ENCODE results near the gene TTI1.
A peak's percentile ranks its signal among the peaks of the same experiment; 100 is the strongest.
"Not testable (repeated sequence)": the region's sequence is repeated elsewhere in the genome, so short reads cannot be mapped to it uniquely, and the experiment has no call there.

Gene TTI1

DNA sequence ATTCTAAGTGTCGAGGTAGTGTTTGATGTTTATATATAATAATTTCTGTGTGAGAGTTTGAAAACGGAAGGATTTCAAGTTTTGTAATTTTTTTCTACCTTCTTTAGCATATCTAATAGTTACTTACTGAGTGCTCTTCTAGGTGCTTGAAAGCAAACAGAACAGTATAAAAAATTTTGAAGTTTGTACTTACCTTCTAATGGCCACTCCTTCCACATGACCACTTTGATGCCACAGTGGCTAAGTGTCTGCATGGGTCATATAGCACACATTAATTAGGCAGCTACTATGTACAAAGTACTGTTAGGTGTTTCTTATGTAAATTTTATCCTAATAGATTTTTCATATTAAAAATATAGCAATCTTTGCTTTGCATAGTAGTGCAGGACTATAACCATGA, 21.4 kb upstream of the TTI1 start:
- no peak for DNase-seq

DNA sequence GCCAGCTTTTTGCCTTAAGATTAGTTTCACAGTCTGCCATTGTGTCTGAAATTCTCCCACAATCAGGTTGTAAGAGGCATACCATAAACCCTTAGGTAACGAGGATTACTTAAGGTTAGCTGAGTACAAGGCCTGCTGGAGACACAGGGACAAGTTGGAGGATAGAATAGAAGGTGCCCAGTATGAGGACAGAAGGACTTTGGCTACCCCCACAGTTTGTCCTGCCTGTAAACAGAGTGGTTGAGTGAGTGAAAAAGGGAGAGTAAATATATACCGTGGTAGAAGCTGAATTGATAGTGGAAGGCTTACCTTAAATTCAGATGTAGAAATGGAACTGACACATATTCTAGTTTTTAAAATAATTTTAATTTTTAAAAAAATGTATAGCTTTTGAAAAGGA, 19.6 kb upstream of the TTI1 start:
- DNase-seq: no peak

DNA sequence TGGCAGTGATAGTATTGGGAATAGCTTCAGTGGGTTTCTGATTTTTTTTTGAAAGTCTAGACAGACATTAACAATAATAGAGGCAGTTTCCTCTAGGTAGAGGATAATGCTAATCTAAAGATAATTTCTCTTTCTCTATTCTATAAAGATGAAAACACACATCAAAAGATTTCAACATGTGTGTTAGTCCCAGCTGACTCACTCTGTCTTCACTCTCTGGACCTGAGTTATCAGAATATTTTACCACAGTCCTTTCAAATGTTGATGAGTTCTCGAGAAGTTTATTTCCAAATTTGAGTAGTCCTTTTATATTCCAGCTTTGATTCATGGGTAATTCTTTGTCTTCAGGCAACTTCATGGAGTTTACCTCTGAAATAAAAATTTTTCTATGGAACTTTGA, 17.4 kb upstream of the TTI1 start:
- DNase-seq: no peak

DNA sequence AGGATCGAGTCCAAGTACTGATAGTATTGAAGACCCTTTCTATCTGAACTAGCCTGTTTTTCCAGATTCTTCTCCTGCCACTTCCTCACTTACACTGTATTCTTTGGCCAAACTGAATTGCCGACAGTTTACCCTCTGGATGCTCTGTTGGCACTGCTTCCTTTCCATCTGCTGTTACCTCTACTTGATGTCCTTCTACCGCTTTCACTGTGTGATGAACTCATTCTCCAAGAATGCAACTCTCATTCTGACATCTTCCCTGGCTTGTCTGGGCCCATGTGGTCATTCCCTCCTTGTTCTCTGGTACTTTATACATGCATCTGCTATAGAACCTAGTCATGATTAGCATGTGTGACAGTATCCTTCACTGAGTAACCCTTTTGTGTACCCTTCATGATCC, 16.5 kb upstream of the TTI1 start:
- no peak for DNase-seq

DNA sequence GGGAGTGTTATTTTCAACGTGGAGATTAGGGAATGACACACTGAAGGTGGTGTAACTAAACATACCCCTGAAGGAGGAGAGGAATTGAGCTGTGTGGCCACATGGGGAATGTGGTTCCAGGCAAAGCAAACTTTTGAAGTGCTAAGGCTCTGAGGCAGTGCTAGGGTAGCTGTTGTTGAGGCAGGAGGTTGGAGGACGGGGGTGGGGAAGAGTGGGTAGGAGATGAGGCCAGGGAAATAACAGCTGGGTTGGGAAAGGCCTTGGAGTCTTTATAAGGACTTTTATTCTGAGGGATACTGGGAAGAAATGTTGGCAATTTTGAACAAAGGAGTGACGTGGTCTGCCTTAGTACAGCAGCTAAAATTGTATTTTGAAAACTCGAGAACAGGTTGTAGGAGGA, 13.3 kb upstream of the TTI1 start:
- no peak for DNase-seq

DNA sequence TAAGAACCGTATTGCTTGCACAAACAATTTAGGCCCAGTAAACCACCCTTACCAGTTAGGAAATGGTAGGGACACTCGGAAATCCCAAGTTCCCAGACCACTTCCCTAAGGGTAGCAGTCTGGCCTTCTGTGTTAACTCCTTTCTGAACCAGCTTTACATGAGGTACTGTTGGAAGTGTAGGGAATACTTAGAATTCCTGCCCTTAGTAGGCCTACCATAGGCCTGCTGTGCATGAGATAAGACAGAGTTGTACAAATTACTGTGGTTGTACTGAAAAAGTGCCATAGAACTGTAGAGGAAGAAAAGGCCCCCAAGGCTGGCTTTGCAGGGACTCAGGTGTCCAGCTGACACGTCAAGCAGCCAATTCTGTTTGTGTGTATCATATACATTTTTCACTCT, 11.4 kb upstream of the TTI1 start:
- DNase-seq: no peak

DNA sequence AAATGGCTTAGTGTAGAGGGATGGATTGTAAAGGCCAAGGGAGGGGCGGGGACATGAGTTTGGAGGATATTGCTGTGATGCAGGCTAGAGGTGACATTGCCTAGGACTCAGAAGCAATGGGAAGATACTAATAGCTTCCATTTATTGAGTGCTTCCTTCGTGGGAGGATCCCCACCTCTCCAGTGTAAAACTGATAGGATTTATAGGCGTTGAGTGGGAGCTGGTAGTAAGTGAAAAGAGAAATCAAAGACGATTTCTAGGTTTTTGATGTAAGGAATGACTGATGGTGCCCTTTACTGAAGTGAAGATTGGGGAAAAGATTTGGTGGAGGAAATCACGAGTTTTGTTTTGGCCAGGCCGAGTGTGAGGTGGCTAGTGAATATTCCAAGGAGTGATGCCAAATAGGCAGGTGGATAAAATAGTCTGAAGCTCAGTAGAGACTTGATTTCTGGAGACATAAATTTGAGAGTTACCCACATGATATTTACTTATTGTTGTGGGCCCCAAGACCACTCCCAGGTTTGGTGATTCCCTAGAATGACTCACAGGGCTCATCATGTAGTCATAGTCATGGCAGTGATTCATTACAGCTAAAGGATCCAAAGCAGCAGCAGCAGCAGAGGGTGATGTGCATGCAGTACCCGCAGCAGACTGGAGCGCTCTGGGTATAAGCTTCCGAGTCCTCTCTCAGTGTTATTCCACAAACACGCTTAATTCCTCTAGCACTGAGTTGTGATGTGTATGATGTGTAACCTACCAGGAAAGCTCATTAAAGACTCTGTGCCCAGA, 10.4 kb upstream of the TTI1 start:
- DNase-seq: peak; percentile 16

DNA sequence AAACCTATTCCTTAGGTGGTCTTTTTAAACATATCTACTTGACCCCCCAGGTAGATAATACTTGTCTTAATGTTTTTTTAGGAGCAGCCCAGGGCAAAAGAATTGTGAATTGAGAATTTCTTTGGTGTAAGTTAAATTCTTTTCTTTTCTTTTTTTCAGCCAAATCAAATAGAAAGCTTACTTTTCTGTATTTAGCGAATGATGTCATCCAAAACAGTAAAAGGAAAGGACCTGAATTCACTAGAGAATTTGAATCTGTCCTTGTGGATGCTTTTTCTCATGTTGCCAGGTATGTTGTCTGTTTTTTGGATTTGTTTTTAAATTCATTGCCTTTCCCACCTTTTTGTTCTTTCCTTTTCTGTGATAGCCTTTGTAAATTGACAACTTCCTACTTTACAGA, 7.0 kb upstream of the TTI1 start:
- DNase-seq: no peak

DNA sequence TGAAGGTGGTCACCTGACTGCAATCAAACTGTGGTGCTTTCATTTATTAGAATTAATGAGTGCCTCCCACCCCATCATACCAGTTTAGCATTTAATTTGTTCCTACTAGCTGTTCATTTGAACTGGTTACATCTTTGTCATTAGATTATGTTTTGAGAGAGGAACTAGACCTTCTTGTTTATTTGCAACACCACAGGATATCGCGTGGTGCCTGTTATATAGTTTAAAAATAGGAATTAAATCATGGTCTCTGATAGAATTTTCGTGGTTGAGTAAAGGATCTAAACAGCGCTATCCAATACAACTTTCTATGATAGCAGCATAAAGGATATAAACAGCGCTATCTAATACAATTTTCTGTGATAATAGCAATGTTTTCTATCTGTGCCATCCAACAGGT, 3.1 kb upstream of the TTI1 start:
- no peak for DNase-seq

DNA sequence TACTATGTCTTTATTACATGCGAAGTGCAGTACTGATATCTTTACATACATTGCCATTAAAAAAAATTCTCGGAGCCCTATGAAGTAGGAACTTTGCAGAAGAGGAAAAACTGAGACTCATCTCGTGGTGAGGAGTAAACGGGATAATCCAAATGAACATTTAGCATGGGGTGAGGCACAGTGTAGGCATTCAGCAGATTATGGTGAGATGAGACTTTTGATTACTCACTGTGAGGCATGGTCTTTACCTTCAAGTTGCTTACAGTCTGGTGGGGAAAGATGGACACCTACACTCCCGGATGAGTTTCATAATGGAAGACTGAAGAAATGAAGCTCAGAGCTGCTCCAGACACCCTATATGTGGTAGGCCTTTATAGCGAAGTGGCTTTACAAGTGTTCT, 1.7 kb upstream of the TTI1 start:
- DNase-seq: no peak

DNA sequence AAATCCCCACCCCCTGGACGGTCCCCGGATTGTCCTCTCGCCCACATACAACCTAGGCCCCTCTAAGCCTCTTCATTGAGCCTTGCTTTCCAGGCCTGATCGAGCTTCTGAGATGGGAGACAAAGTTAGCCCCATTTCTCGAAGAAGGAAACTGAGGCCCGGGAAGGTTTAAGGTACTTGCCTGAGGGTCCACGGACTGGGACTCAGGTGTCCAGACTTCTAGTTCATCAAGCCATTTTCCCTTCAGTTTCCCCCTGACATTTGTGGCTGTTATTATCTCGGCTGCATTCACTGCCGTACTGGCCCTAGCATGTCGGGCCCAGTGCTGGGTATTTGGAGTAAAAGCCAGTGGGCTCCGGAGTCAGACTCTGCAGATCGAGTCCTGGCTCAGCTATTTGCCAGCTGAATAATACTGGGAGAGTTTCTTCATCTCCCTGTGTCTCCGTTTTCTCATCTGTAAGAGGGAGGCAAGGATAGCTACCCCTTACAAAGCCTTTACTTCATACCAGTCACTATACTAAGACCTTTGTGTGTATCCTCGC, 923 bp upstream of the TTI1 start:
- no peak for DNase-seq

DNA sequence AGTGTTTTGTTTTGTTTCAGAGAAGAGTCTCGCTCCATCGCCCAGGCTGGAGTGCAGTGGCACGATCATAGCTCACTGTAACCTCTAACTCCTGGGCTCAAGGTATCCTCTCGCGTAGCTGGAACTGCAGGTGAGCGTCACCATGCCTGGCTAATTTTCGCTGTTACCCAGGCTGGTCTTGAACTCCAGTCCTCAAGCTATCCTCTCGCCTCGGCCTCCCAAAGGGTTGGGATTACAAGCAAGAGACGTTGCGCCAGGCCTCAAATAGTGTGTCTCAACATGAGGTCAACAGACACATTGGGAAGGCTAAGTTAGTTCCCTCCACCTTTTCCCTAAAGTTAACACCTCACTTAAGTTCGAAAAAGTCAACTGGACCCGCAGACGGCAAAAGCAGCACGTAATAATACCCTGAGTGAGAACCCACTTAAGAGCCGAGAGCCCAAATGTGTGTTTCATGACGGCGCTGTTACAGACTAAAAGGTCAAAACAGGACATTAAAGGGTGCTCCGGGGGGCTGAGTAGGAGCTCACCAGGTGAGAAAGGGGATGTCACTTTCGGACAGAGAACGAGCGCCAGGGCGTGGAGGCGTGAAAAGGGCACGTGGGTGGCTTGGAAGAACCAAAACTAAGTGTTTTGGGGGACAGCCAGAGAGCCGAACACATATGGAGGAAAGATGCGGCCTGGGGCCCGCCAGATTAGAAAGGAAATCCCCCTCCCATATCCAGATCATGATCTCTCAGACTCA, 499 bp downstream of the TTI1 start:
- DNase-seq: no peak

DNA sequence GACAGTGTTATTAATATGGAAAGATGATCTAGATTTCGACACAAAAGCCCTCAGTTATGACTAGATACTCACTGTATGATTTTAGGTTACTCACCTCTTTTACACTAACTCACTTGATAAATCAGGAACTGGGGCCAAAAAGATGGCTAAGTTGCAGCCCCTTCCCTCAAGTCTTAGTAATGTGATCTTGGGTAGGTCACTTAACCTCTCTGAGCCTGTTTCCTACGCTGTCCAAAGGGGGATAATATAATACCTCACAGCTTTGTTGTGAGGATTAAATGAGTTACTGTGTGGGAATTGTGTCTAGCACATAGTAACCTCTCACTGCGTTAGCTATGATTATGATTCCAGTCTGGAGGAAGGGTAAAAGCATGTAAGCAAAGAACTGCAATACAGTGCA, 1.3 kb downstream of the TTI1 start:
- DNase-seq: no peak

DNA sequence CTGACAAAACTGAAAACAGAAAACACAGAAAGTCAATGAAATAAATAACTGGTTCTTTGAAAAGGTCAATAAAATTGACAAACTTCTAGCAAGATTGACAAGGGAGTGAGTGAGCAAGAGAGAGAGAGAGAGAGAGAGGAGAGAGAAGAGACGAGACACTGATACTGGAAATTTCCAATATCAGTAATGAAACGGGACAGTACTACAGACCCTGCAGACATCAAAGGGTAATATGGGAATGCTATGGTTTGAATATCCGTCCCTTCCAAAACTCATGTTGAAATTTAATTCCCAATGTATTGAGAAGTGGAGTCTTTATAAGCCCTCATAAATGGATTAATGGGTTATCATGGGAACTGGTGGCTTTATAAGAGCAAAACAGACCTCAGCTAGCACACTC, 3.8 kb downstream of the TTI1 start:
- no peak for DNase-seq

DNA sequence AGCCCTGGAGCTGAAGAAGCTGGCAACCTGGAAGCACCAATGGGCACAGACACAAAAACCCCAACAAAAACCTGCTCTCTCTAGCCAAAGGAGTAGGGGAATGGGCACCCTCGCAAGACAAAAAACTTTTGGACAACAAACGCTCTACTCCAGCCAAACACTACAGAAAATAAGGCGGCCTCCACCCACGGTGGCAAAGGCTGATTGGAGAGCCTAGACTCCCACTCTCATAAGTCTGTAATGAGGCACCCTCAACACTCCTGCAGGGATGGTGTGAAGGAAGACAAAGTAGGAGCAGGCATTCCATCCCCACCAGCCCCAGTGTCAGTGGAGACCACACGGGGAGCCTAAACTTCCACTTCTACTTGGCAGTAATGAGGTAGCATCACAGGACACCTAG, 8.8 kb downstream of the TTI1 start:
- no peak for DNase-seq

DNA sequence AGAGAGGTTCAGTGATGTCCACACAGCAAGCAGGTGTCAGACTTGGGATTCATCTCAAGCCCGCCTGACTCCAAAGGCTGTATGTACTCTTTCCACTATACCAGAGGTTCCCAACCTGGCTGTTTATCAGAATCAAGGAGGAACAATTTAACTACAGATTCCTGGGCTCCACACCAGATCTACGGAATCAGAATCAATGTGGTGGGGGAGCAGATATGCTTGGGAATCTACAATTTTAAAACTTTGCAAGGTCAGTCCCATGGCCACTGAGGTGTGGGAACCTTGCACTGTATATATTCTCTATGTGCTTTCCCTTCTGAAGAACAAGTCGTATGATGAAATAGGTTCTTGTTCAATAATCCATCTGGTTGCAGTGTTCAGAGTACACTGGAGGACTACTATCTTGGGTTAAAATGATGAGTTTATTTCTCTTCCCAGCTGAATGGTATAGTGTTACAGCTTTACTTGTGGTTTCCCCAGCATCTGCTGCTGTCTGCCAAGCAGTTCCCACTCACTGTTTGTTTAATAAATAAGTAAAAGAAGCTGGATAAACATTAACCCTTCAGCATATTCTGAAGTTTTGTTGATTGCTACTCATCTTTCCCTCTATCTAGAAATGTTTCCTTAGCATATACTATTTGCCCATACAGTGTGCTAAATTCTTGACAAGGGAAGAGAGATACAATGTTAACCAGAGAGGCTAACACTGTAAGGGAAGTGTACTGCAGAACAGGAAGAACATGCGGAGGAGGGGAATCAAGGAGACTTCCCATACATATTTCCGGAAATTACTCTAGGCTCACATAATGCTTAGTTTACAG, 9.9 kb downstream of the TTI1 start:
- no peak for DNase-seq

DNA sequence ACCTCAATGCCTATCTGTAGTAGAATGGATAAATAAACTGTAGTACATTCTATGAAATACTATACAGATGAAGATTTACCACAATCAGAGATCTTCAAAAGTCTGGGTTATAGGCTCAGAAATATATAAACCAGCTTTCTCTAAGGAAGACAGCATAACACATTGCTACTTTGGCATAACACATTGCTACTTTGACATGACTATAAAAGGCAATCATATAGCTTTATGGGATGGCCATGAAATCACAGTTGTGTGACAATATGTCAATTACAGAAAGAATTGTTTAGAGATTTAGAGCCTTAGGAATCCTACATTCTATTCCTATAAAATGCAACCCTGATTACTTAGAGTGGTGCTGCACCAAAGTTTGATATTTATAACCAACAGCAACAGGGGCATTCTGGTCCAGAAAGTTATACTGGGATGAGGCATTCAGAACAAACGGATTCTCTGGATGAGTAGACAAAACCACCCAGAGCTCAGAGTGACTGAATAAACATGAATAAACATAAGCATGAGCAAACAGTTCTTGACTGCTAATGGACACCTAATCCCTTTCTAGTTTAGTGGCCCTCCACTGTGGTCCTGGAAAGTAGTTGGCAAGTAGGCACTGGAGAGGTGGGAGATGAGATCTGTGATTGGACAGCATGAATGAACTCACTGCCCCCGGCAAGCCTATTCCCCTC, 12.0 kb downstream of the TTI1 start:
- DNase-seq: no peak

DNA sequence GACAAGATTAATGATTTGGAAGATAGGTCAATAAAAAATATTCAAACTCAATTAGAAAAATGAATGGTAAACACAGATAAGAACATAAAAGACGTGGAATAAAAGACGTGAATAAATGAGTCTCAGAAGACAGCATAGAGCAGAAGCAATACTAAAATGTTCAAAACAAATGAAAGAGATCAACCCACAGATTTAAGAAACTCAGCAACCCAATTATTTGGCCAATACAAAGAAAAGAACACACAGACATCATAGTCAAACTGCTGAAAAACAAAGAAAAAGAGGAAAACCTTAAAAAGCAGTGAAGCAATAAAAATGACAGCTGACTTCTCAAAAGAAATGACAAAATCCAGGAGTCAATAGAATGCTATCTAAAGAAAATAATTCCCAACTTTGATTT, 14.9 kb downstream of the TTI1 start:
- no peak for DNase-seq

DNA sequence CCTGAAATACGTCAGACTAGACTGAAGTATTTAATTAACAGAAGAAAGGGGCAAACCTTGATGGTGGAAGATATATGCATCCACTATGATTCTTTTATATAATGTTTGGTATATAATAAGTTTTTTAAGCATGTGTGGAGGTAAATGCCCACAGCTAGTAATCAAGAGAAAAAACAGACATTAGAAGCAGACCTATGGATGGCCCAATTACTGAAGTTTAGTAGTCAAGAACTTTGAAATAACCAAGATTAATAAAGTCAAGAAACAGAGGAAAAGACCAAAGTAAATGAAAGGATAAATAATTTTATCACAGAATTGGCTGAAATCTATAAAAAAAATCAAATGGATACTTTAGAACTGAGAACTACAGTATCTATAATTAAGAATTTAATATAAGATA, 15.3 kb downstream of the TTI1 start:
- DNase-seq: no peak

DNA sequence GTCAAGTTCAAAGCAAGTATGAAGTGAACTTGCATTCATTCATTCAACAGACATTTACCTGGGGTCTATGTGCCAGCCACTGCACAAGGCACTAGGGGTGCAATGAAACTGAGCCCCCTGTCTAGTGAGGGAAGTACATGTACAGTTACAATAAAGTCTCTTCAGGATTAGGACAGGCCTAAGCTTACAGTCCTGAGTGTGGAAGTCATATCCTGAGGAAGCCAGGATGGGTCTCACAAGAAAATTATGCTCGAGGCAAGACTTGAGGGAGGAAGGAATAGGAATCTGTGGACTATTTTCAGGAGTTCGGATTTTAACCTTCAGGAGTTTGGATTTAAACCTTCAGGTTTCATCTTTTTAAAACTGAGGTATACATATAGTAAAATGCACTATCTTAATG, 19.4 kb downstream of the TTI1 start:
- DNase-seq: no peak

DNA sequence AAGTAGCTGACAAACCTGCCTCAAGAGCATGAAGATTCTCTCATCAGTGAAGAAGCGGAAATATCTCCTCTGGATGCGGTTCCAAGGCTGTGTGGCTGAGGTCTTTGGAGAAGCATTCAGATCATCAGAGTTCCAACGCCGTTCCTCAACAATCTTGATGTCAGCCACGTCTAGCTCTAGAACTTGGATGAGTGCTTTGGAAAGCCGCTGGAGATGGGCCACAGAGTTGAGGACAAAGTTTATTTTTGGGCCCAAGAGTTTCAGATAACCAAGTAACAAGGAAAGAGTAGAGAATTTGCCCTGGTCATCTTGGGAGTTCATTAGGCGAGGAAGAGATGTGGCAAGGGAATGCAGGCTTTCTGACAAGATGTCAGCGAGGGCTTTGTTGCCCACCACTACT, 20.9 kb downstream of the TTI1 start:
- no peak for DNase-seq

DNA sequence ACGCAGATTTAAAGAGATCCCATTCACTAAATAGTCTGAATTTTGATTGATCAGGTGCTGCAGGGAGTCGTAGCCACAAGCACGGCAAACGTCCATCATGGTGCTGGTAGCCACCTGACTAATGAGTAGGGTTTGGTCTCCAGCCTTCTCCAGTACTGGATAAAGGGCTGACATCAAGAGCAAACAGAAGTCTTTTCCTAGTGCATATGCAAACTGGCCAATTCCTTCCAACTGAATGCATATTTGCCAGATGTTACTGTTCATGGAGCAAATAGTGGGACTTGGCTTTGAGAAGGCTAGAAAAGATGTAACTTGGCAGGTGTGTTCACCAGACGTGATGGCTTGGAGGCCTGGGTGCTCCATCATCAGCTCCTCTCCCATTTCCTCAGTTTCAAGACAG, 21.6 kb downstream of the TTI1 start:
- DNase-seq: no peak

DNA sequence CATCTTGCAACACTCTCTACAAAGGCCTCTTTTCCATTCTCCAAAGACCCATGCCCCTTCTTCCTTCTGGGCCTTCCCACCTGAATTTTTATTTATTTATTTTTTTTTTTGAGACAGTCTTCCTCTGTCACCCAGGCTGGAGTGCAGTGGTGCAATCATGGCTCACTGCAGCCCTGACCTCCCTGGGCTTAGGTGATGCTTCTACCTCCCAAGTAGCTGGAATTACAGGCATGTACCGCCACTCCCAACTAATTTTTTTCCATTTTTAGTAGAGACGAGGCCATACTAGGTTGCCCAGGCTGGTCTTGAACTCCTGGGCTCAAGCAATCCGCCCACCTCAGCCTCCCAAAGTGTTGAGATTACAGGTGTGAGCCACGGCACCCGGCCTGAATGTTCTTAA, 23.8 kb downstream of the TTI1 start:
- DNase-seq: not testable (repeated sequence)

Measured in CD4-positive, alpha-beta T cell treated with Interleukin-6 for 4 hours (primary cell).